ENCODE measurements around the gene CAMK2D. TPM values are rescaled to one million over a fixed set of nuclear protein-coding genes. Genes with fewer than 3 reads are reported as not detected.

Gene CAMK2D
- total RNA-seq, 1 donor from 2014 or later: 31.7 TPM

- Mint-ChIP-seq H3K4me1 (no peaks in the 10 kb centered on the region), H3K36me3 (no peaks in the 10 kb centered on the region), H3K9me3 (peaks cover 5% of the 10 kb centered on the region), H3K4me3 (no peak overlapping the region), H3K27ac (no peak overlapping the region), H3K27me3 (ENCODE audit: low read depth) (no peaks in the 10 kb centered on the region)
- no peak for DNase-seq (ENCODE audit: low spot score in 2 of 2, unreplicated experiment in 2 of 2)
- TF ChIP-seq, protein P1, sequence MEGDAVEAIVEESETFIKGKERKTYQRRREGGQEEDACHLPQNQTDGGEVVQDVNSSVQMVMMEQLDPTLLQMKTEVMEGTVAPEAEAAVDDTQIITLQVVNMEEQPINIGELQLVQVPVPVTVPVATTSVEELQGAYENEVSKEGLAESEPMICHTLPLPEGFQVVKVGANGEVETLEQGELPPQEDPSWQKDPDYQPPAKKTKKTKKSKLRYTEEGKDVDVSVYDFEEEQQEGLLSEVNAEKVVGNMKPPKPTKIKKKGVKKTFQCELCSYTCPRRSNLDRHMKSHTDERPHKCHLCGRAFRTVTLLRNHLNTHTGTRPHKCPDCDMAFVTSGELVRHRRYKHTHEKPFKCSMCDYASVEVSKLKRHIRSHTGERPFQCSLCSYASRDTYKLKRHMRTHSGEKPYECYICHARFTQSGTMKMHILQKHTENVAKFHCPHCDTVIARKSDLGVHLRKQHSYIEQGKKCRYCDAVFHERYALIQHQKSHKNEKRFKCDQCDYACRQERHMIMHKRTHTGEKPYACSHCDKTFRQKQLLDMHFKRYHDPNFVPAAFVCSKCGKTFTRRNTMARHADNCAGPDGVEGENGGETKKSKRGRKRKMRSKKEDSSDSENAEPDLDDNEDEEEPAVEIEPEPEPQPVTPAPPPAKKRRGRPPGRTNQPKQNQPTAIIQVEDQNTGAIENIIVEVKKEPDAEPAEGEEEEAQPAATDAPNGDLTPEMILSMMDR (IDR thresholded peaks at IDR 0.05; ENCODE audit: unreplicated experiment): no peak
Measured at GRCh38 chr4:113783289-113783688, 21.8 kb upstream of the CAMK2D start.

GRCh38 chr4:113781439-113782040 is 20.0 kb upstream of the CAMK2D start:
- Mint-ChIP-seq H3K4me1 (no peaks in the 10 kb centered on the region), H3K27ac (no peak overlapping the region), H3K36me3 (no peaks in the 10 kb centered on the region), H3K4me3 (no peak overlapping the region), H3K27me3 (ENCODE audit: low read depth) (no peaks in the 10 kb centered on the region), H3K9me3 (peaks cover 5% of the 10 kb centered on the region)
- DNase-seq (ENCODE audit: low spot score in 2 of 2, unreplicated experiment in 2 of 2): no peak
- TF ChIP-seq, protein P1 (IDR thresholded peaks at IDR 0.05; ENCODE audit: unreplicated experiment): peak; percentile 82

DNA sequence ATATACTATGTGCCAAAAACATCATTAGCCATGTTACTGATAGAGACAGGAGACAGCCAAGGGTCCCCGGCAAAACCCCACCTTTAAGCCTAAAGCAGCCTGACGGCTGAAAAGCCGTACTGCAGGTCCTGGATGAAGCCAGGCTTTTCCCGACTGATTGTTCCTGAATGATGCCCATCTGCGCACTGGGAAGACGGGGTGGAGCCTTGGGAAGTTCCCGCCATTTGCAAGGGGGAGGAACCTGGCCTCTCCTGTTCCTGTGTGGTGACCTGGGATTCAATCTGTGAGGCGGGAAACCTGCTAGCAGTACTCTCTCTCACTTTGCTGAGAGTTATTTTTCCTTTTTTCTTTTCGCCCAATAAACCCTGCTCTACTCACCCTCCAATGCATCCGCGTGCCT is 15.1 kb upstream of the CAMK2D start:
- Mint-ChIP-seq H3K9me3 (no peaks in the 10 kb centered on the region), H3K4me3 (no peak overlapping the region), H3K4me1 (peaks cover 2% of the 10 kb centered on the region), H3K27me3 (ENCODE audit: low read depth) (no peaks in the 10 kb centered on the region), H3K36me3 (no peaks in the 10 kb centered on the region), H3K27ac (no peak overlapping the region)
- DNase-seq (ENCODE audit: low spot score in 2 of 2, unreplicated experiment in 2 of 2): no peak
- TF ChIP-seq, protein P1 (IDR thresholded peaks at IDR 0.05; ENCODE audit: unreplicated experiment): no peak

DNA sequence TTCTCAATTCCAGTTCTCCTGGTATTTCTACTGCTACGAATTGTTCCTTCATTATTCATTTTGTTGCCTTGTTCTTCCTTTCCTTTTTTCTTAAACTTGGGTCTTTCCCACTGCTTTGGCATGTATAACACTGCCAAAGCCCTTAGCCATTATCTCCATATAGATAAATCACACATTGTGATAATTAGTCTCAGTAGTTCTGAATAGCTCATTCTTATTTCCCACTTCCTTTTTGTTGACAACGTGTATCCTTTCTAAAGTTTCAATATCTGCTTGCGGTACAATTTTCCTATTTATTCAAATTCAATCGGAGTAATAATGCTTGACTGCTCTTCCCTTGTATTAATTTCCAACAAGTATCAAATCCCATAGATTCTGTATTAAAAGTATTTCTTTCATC is 14.5 kb upstream of the CAMK2D start:
- Mint-ChIP-seq H3K9me3 (no peaks in the 10 kb centered on the region), H3K27ac (no peak overlapping the region), H3K36me3 (no peaks in the 10 kb centered on the region), H3K4me1 (peaks cover 2% of the 10 kb centered on the region), H3K27me3 (ENCODE audit: low read depth) (no peaks in the 10 kb centered on the region), H3K4me3 (no peak overlapping the region)
- no peak for DNase-seq (ENCODE audit: low spot score in 2 of 2, unreplicated experiment in 2 of 2)
- TF ChIP-seq, protein P1 (IDR thresholded peaks at IDR 0.05; ENCODE audit: unreplicated experiment): no peak

DNA sequence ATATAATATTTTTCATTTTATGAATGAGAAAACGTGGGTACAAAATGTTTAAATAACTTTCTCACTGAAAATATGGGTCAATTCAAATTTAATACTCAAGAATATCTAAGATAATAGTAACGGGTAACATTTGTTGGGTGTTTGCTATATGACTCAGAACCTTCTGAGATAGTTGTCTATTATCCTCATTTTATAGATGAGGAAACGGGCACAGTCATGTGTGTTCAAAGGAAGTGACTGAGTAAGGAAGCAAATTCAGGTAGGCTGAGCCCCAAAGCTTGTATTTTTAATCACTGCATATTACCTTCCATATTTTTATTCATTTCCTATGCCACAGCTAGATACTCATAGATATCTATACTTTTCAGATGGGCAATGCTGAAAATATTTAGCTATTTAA is 12.2 kb upstream of the CAMK2D start:
- no peak overlapping the region for H3K4me3 Mint-ChIP-seq

More for the DNA sequence above, 12.2 kb upstream of the CAMK2D start:
- H3K27ac Mint-ChIP-seq: no peak overlapping the region
- TF ChIP-seq, protein P1 (IDR thresholded peaks at IDR 0.05; ENCODE audit: unreplicated experiment): no peak
- no peak for DNase-seq (ENCODE audit: low spot score in 2 of 2, unreplicated experiment in 2 of 2)
- no peaks in the 10 kb centered on the region for H3K27me3 Mint-ChIP-seq (ENCODE audit: low read depth)
- peaks cover 2% of the 10 kb centered on the region for H3K4me1 Mint-ChIP-seq
- no peaks in the 10 kb centered on the region for H3K36me3 Mint-ChIP-seq
- no peaks in the 10 kb centered on the region for H3K9me3 Mint-ChIP-seq

All from mesothelial cell of epicardium (in vitro differentiated cells).